Inflammatory macrophage (primary cell): ENCODE results near the gene VCX3B.
"Not testable (repeated sequence)": the region's sequence is repeated elsewhere in the genome, so short reads cannot be mapped to it uniquely, and the experiment has no call there.

Experiments
- DNase-seq, 2 donors: peaks; one replicate each; pipeline ENCODE4 v3.0.0-alpha.2; 2020 to 2022
- total RNA-seq, 18 experiments: gene quantifications; one replicate each; lab custom pipeline; 2026; ENCODE audit warnings: mixed read lengths in 6 of 18, inconsistent platforms in 2 of 18; lab: John Stamatoyannopoulos, UW

VCX3B gene
- total RNA-seq = 0 reads per million in 18 experiments

GRCh38 chrX:8464530-8464929 is at the start of gene VCX3B:
TSS of gene VCX3B (plus strand) at chrX:8464830. CDS start at chrX:8465451, 621 bp downstream.
- DNase-seq = not testable (repeated sequence)

GRCh38 chrX:8418301-8418700 is 46.3 kb upstream of the VCX3B start:
- no peak for DNase-seq

GRCh38 chrX:8424912-8425311 is 39.7 kb upstream of the VCX3B start:
- no peak for DNase-seq

- no peak for DNase-seq
Measured at GRCh38 chrX:8429692-8430249, 34.9 kb upstream of the VCX3B start.

GRCh38 chrX:8430444-8430843 is 34.2 kb upstream of the VCX3B start:
- DNase-seq = no peak

GRCh38 chrX:8432396-8432795 is 32.2 kb upstream of the VCX3B start:
- no peak for DNase-seq

GRCh38 chrX:8433109-8434062 is 31.2 kb upstream of the VCX3B start:
- DNase-seq = no peak

GRCh38 chrX:8447368-8447767 is 17.3 kb upstream of the VCX3B start:
- no peak for DNase-seq

GRCh38 chrX:8452343-8452742 is 12.3 kb upstream of the VCX3B start:
- DNase-seq = not testable (repeated sequence)

- DNase-seq = no peak
Measured at GRCh38 chrX:8453611-8454010, 11.0 kb upstream of the VCX3B start.

GRCh38 chrX:8455557-8455956 is 9.1 kb upstream of the VCX3B start:
- DNase-seq = no peak

- DNase-seq = no peak
Measured at GRCh38 chrX:8462488-8462887, 2.1 kb upstream of the VCX3B start.

- no peak for DNase-seq
Measured at GRCh38 chrX:8484360-8484949, 19.8 kb downstream of the VCX3B start.

GRCh38 chrX:8495036-8495435 is 30.4 kb downstream of the VCX3B start:
- DNase-seq = not testable (repeated sequence)

- DNase-seq = no peak
Measured at GRCh38 chrX:8500203-8500602, 35.6 kb downstream of the VCX3B start.

GRCh38 chrX:8502101-8502500 is 37.5 kb downstream of the VCX3B start:
- not testable (repeated sequence) for DNase-seq

- no peak for DNase-seq
Measured at GRCh38 chrX:8504451-8504850, 39.8 kb downstream of the VCX3B start.
